ENCODE results near the gene RMND5B.

The RMND5B gene

GRCh38 chr5:178193251-178193809, 62.5 kb downstream of the RMND5B start:
- no peak overlapping the region for H3K27ac ChIP-seq (ENCODE audit: low read length, poor library complexity, severe bottlenecking)
- H4K91ac ChIP-seq (ENCODE audit: low read length) = no peak overlapping the region
- no peak overlapping the region for H2AFZ ChIP-seq (ENCODE audit: low read depth, low read length)
- no peak overlapping the region for H3K14ac ChIP-seq (ENCODE audit: low read length in 2 of 2)
- DNase-seq = no peak
- H3K36me3 ChIP-seq (ENCODE audit: control insufficient read depth in 1 of 2, insufficient read depth in 2 of 2, low read depth in 1 of 2, low read length in 2 of 2) = no peaks in the 10 kb centered on the region
- no peak overlapping the region for H2BK5ac ChIP-seq (ENCODE audit: low read depth, low read length, poor library complexity, severe bottlenecking)
- H3K4ac ChIP-seq (ENCODE audit: low read depth in 1 of 2, low read length in 2 of 2) = no peak overlapping the region
- H3K4me2 ChIP-seq (ENCODE audit: low read length, poor library complexity, severe bottlenecking) = no peak overlapping the region
- H3K4me3 ChIP-seq (ENCODE audit: insufficient read depth in 1 of 2, low read depth in 1 of 2, low read length in 2 of 2) = no peak overlapping the region
- no peak overlapping the region for H3K9ac ChIP-seq (ENCODE audit: low read length)
- peaks cover 21 to 23% of the 10 kb centered on the region in 2 experiments for H3K27me3 ChIP-seq (ENCODE audit: control insufficient read depth in 1 of 2, insufficient read depth in 1 of 2, low read length in 2 of 2)
- 79% methylated on average over 8 of the region's 8 CpGs for WGBS
- no peaks in the 10 kb centered on the region for H3K4me1 ChIP-seq (ENCODE audit: control insufficient read depth, insufficient read depth, low read depth, low read length)
- H3K18ac ChIP-seq (ENCODE audit: low read depth in 1 of 2, low read length in 2 of 2) = no peak overlapping the region
- H2BK15ac ChIP-seq (ENCODE audit: low read depth, poor library complexity, severe bottlenecking) = no peak overlapping the region
- H2AK5ac ChIP-seq (ENCODE audit: low read length, severe bottlenecking) = no peak overlapping the region
- H2BK12ac ChIP-seq (ENCODE audit: low read length in 2 of 2) = no peak overlapping the region
- no peaks in the 10 kb centered on the region for H3K9me3 ChIP-seq (ENCODE audit: control insufficient read depth, low read length)
- no peak overlapping the region for H4K8ac ChIP-seq (ENCODE audit: low read length)
- H2BK120ac ChIP-seq (ENCODE audit: low read depth, low read length) = no peak overlapping the region
- H3K23ac ChIP-seq (ENCODE audit: low read length in 2 of 2) = no peak overlapping the region
- H3K79me1 ChIP-seq (replicated peaks; ENCODE audit: low read length, poor library complexity, severe bottlenecking) = no peaks in the 10 kb centered on the region

GRCh38 chr5:178194026-178194425, 63.2 kb downstream of the RMND5B start:
- Histone ChIP-seq H3K36me3 (ENCODE audit: control insufficient read depth in 1 of 2, insufficient read depth in 2 of 2, low read depth in 1 of 2, low read length in 2 of 2) (no peaks in the 10 kb centered on the region), H2BK12ac (ENCODE audit: low read length in 2 of 2) (no peak overlapping the region), H3K79me1 (replicated peaks; ENCODE audit: low read length, poor library complexity, severe bottlenecking) (no peaks in the 10 kb centered on the region), H2BK5ac (ENCODE audit: low read depth, low read length, poor library complexity, severe bottlenecking) (no peak overlapping the region), H3K4ac (ENCODE audit: low read depth in 1 of 2, low read length in 2 of 2) (no peak overlapping the region), H2AFZ (ENCODE audit: low read depth, low read length) (no peak overlapping the region), H3K27me3 (ENCODE audit: control insufficient read depth in 1 of 2, insufficient read depth in 1 of 2, low read length in 2 of 2) (peaks cover 21 to 23% of the 10 kb centered on the region in 2 experiments), H2BK15ac (ENCODE audit: low read depth, poor library complexity, severe bottlenecking) (no peak overlapping the region), H3K27ac (ENCODE audit: low read length, poor library complexity, severe bottlenecking) (no peak overlapping the region), H4K91ac (ENCODE audit: low read length) (no peak overlapping the region), H3K18ac (ENCODE audit: low read depth in 1 of 2, low read length in 2 of 2) (no peak overlapping the region), H3K9ac (ENCODE audit: low read length) (no peak overlapping the region), H3K14ac (ENCODE audit: low read length in 2 of 2) (no peak overlapping the region), H2BK120ac (ENCODE audit: low read depth, low read length) (no peak overlapping the region), H2AK5ac (ENCODE audit: low read length, severe bottlenecking) (no peak overlapping the region), H3K4me1 (ENCODE audit: control insufficient read depth, insufficient read depth, low read depth, low read length) (no peaks in the 10 kb centered on the region), H3K4me2 (ENCODE audit: low read length, poor library complexity, severe bottlenecking) (no peak overlapping the region), H4K8ac (ENCODE audit: low read length) (no peak overlapping the region), H3K23ac (ENCODE audit: low read length in 2 of 2) (no peak overlapping the region), H3K9me3 (ENCODE audit: control insufficient read depth, low read length) (no peaks in the 10 kb centered on the region), H3K4me3 (ENCODE audit: insufficient read depth in 1 of 2, low read depth in 1 of 2, low read length in 2 of 2) (no peak overlapping the region)
- no peak for DNase-seq
- 43% methylated on average over 7 of the region's 7 CpGs for WGBS

GRCh38 chr5:178196281-178196812, 65.5 kb downstream of the RMND5B start:
- no peaks in the 10 kb centered on the region for H3K36me3 ChIP-seq (ENCODE audit: control insufficient read depth in 1 of 2, insufficient read depth in 2 of 2, low read depth in 1 of 2, low read length in 2 of 2)

GRCh38 chr5:178196986-178197385, 66.2 kb downstream of the RMND5B start:
- no peak overlapping the region for H3K9ac ChIP-seq (ENCODE audit: low read length)
- no peak overlapping the region for H2BK120ac ChIP-seq (ENCODE audit: low read depth, low read length)
- no peak overlapping the region for H2BK12ac ChIP-seq (ENCODE audit: low read length in 2 of 2)
- H3K14ac ChIP-seq (ENCODE audit: low read length in 2 of 2) = no peak overlapping the region
- no peak overlapping the region for H3K4me2 ChIP-seq (ENCODE audit: low read length, poor library complexity, severe bottlenecking)
- no peak overlapping the region for H3K18ac ChIP-seq (ENCODE audit: low read depth in 1 of 2, low read length in 2 of 2)
- no peak overlapping the region for H4K91ac ChIP-seq (ENCODE audit: low read length)
- no peaks in the 10 kb centered on the region for H3K9me3 ChIP-seq (ENCODE audit: control insufficient read depth, low read length)
- no peaks in the 10 kb centered on the region for H3K79me1 ChIP-seq (replicated peaks; ENCODE audit: low read length, poor library complexity, severe bottlenecking)
- no peak overlapping the region for H3K27ac ChIP-seq (ENCODE audit: low read length, poor library complexity, severe bottlenecking)
- no peak overlapping the region for H3K4ac ChIP-seq (ENCODE audit: low read depth in 1 of 2, low read length in 2 of 2)
- no peak overlapping the region for H4K8ac ChIP-seq (ENCODE audit: low read length)
- no peak overlapping the region for H2BK15ac ChIP-seq (ENCODE audit: low read depth, poor library complexity, severe bottlenecking)
- H3K23ac ChIP-seq (ENCODE audit: low read length in 2 of 2) = no peak overlapping the region
- no peak overlapping the region for H3K4me3 ChIP-seq (ENCODE audit: insufficient read depth in 1 of 2, low read depth in 1 of 2, low read length in 2 of 2)
- no peak overlapping the region for H2AFZ ChIP-seq (ENCODE audit: low read depth, low read length)
- no peak overlapping the region for H2BK5ac ChIP-seq (ENCODE audit: low read depth, low read length, poor library complexity, severe bottlenecking)
- no peaks in the 10 kb centered on the region for H3K36me3 ChIP-seq (ENCODE audit: control insufficient read depth in 1 of 2, insufficient read depth in 2 of 2, low read depth in 1 of 2, low read length in 2 of 2)
- peaks cover 21 to 23% of the 10 kb centered on the region in 2 experiments for H3K27me3 ChIP-seq (ENCODE audit: control insufficient read depth in 1 of 2, insufficient read depth in 1 of 2, low read length in 2 of 2)
- peaks cover 3% of the 10 kb centered on the region for H3K4me1 ChIP-seq (ENCODE audit: control insufficient read depth, insufficient read depth, low read depth, low read length)
- 79% methylated on average over 7 of the region's 8 CpGs for WGBS
- DNase-seq = no peak
- no peak overlapping the region for H2AK5ac ChIP-seq (ENCODE audit: low read length, severe bottlenecking)

More at GRCh38 chr5:178196281-178196812, 65.5 kb downstream of the RMND5B start:
- H2AK5ac ChIP-seq (ENCODE audit: low read length, severe bottlenecking) = no peak overlapping the region
- no peak overlapping the region for H4K91ac ChIP-seq (ENCODE audit: low read length)
- H3K9ac ChIP-seq (ENCODE audit: low read length) = no peak overlapping the region
- peak overlapping the region; percentile 63 for H2BK15ac ChIP-seq (ENCODE audit: low read depth, poor library complexity, severe bottlenecking)
- H2BK5ac ChIP-seq (ENCODE audit: low read depth, low read length, poor library complexity, severe bottlenecking) = no peak overlapping the region
- H3K4me1 ChIP-seq (ENCODE audit: control insufficient read depth, insufficient read depth, low read depth, low read length) = no peaks in the 10 kb centered on the region
- no peak overlapping the region for H2AFZ ChIP-seq (ENCODE audit: low read depth, low read length)
- no peak overlapping the region for H4K8ac ChIP-seq (ENCODE audit: low read length)
- no peaks in the 10 kb centered on the region for H3K79me1 ChIP-seq (replicated peaks; ENCODE audit: low read length, poor library complexity, severe bottlenecking)
- 86% methylated on average over 7 of the region's 7 CpGs for WGBS
- H3K4me2 ChIP-seq (ENCODE audit: low read length, poor library complexity, severe bottlenecking) = no peak overlapping the region
- H3K9me3 ChIP-seq (ENCODE audit: control insufficient read depth, low read length) = no peaks in the 10 kb centered on the region
- H3K23ac ChIP-seq (ENCODE audit: low read length in 2 of 2) = no peak overlapping the region
- H3K27me3 ChIP-seq (ENCODE audit: control insufficient read depth in 1 of 2, insufficient read depth in 1 of 2, low read length in 2 of 2) = peaks cover 21 to 23% of the 10 kb centered on the region in 2 experiments
- no peak overlapping the region for H3K14ac ChIP-seq (ENCODE audit: low read length in 2 of 2)
- no peak for DNase-seq
- H3K4me3 ChIP-seq (ENCODE audit: insufficient read depth in 1 of 2, low read depth in 1 of 2, low read length in 2 of 2) = no peak overlapping the region
- no peak overlapping the region for H3K27ac ChIP-seq (ENCODE audit: low read length, poor library complexity, severe bottlenecking)
- H2BK120ac ChIP-seq (ENCODE audit: low read depth, low read length) = no peak overlapping the region
- H2BK12ac ChIP-seq (ENCODE audit: low read length in 2 of 2) = no peak overlapping the region
- H3K18ac ChIP-seq (ENCODE audit: low read depth in 1 of 2, low read length in 2 of 2) = no peak overlapping the region
- no peak overlapping the region for H3K4ac ChIP-seq (ENCODE audit: low read depth in 1 of 2, low read length in 2 of 2)

All from mesenchymal stem cell (in vitro differentiated cells and primary cell).